Rectal smooth muscle tissue (tissue), 1 donor: ENCODE measurements around the gene PANX1.

ENCODE experiments used
- H3K27ac ChIP-seq: one replicate; pipeline ENCODE4 v1.7.0; 2013; ENCODE audit warnings: low read depth, low read length, inconsistent platforms
- H3K27me3 ChIP-seq: one replicate; pipeline ENCODE4 v1.7.0; 2013; ENCODE audit warnings: low read length; ENCODE audit not compliant: control insufficient read depth, insufficient read depth
- H3K36me3 ChIP-seq: one replicate; pipeline ENCODE4 v1.7.0; 2013; ENCODE audit warnings: low read length; ENCODE audit not compliant: control insufficient read depth, insufficient read depth
- H3K4me1 ChIP-seq: one replicate; pipeline ENCODE4 v1.7.0; 2013; ENCODE audit warnings: low read length; ENCODE audit not compliant: control insufficient read depth, insufficient read depth
- H3K4me3 ChIP-seq: one replicate; pipeline ENCODE4 v1.7.0; 2013; ENCODE audit warnings: low read length
- H3K9ac ChIP-seq: one replicate; pipeline ENCODE4 v1.7.0; 2013; ENCODE audit warnings: low read length

Gene PANX1

DNA sequence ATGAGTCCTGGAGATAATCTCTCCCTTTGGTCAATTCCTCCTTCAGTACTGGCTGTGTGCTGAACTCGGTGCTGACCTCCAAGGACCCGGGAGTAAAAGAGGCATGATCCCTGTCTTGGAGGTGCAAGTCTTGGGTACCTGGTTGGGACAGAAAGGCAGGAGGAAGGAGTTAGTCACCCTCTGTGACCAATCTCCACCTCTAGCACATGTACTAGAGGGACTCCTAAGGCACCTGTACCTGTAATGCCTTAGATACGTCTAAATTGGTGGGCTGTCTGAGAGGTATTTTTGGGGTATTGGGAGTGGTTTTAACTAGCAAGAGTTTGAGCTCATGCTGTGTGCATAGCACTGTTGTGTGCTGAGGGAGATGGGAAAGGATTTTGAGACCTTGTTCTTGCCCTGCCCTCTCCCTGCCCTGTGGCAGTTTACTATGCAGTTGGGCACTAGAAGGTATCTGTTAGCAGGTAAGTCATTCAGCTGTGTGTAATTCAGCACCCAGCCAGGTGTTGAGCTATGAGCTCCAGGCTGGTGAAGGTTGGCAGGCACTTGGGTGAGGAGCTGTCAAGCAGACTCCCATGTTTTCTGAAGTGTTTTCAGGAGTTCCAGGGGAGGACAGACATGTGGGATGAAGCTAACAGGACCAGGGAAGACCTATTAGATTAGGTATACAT, 2.5 kb downstream of the PANX1 start:
- Histone ChIP-seq H3K27ac (peak overlapping the region; percentile 11), H3K36me3 (no peaks in the 10 kb centered on the region), H3K4me1 (peaks cover 32% of the 10 kb centered on the region), H3K9ac (no peak overlapping the region), H3K27me3 (no peaks in the 10 kb centered on the region), H3K4me3 (peak overlapping the region; percentile 5)

DNA sequence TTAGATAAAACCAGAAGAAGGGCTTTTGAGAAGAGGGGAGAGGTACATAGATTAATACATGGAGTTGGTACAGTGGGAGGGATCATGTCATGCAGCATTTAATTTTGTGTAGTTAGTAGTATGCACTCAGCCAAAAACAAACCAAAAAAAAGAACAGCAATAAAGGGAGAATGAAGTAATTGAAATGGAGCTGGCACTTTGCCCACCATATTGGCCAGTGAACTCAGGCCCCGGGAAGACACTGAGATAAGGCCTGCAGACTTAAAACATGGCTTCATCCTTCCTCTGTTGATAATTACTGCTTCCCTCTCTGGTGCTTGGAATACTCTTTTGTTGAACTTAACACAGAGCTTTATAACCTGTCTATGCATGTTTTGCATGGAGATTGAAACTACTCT, 3.1 kb downstream of the PANX1 start:
- Histone ChIP-seq H3K4me3 (no peak overlapping the region), H3K27ac (peak overlapping the region; percentile 11), H3K36me3 (no peaks in the 10 kb centered on the region), H3K4me1 (peaks cover 32% of the 10 kb centered on the region), H3K27me3 (no peaks in the 10 kb centered on the region), H3K9ac (no peak overlapping the region)

DNA sequence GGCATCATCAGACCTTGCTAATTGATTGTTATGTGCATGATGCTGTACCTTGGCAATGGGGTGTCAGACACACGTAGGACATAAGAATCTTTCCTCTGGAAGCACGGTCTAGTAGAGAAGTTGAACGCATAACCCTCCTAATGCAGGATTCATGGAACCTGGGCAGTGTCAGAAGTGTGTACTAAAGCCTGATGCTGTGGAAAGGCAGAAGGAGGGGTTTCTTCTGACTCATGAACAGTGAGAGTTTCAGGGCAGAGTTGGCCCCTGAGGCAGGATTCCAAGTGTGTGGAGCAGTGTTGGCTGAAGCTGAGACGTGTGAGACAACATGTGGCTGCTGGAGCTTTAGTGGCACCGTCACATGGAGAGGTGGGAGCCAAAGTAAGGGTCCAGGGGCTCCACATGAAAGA, 3.5 kb downstream of the PANX1 start:
- H3K36me3 ChIP-seq, result no peaks in the 10 kb centered on the region
- no peak overlapping the region for H3K4me3 ChIP-seq
- no peak overlapping the region for H3K9ac ChIP-seq
- no peaks in the 10 kb centered on the region for H3K27me3 ChIP-seq
- peaks cover 32% of the 10 kb centered on the region for H3K4me1 ChIP-seq
- no peak overlapping the region for H3K27ac ChIP-seq

DNA sequence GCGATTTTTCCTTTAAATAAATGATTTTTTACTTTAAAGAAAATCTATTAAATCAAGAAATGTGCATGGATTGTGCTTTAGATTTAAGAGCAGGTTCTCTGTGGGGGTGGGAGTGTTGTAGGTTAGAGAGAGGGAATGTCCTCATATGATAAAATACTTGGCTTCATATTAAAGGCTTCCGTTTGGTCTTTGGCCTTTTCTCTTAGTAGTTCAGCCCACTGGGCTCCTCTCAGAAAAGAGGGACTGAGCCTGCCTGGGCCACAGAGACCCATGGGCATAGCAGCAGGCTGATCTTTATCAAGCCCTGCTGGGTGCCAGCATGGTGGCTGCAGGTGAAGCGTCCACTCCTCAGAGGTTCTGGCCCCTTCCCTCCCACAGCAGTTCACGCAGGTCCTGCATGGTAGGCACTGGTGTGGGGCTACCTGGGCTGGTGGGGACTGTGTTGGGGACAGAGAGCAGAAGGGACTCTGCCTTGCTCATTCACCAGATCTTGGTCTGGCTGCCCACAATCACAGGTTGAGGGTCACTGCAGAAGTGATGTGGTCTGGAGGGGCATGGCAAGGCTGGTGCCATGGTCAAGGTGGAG, 4.3 kb downstream of the PANX1 start:
- Histone ChIP-seq H3K27ac (no peak overlapping the region), H3K36me3 (no peaks in the 10 kb centered on the region), H3K4me1 (peaks cover 26% of the 10 kb centered on the region), H3K27me3 (no peaks in the 10 kb centered on the region), H3K4me3 (no peak overlapping the region), H3K9ac (no peak overlapping the region)

GRCh38 chr11:94133752-94134151, 5.1 kb downstream of the PANX1 start:
- H3K9ac ChIP-seq, result no peak overlapping the region
- no peak overlapping the region for H3K27ac ChIP-seq
- no peaks in the 10 kb centered on the region for H3K36me3 ChIP-seq
- peaks cover 23% of the 10 kb centered on the region for H3K4me1 ChIP-seq
- H3K27me3 ChIP-seq, result no peaks in the 10 kb centered on the region
- H3K4me3 ChIP-seq, result no peak overlapping the region

DNA sequence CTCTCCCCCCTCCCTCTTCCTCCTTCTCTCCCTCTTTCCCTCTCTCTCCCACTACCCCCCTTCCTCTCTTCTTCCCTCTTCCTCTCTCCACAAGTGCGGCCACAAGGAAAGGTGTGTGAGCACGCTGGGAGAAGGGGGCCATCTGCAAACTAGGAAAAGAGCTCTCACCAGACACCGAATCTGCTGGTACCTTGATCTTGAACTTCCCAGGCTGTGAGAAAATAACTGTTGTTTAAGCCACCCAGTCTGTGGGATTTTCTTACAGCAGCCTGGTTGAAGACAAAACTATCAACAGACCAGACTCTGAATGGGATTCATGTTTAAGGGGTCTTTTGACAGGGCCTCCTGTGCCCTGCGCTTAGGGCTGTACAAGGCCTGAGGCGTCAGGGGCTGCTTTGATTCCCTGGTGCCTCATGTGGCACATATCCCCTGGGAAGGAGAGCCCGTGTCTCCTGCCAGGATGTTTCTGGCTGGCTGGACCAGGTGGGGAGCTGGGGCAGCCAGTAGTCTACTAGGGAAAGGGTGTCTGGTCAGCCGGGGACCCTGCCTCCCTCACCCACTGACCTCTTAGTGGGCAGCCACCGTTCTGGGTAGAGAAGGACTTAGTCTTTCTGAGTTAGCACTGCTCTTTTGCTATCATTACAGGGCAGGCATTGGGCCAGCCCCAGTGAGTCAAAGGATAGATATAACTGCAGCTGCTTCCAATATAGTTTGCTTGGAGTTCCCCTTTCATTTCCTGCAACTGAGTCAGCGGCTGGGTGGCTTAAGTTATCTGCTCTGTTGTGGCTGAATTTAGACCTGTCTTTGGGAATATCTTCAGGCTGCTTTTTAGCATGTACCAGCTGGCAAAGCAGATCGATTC, 6.2 kb downstream of the PANX1 start:
- Histone ChIP-seq H3K4me3 (no peak overlapping the region), H3K36me3 (no peaks in the 10 kb centered on the region), H3K27me3 (no peaks in the 10 kb centered on the region), H3K27ac (peak overlapping the region; percentile 75), H3K9ac (no peak overlapping the region), H3K4me1 (peaks cover 21% of the 10 kb centered on the region)

GRCh38 chr11:94139416-94139815, 10.8 kb downstream of the PANX1 start:
- Histone ChIP-seq H3K9ac (no peak overlapping the region), H3K27ac (no peak overlapping the region), H3K27me3 (no peaks in the 10 kb centered on the region), H3K36me3 (no peaks in the 10 kb centered on the region), H3K4me1 (peaks cover 16% of the 10 kb centered on the region), H3K4me3 (no peak overlapping the region)

- H3K9ac ChIP-seq, result no peak overlapping the region
Measured at GRCh38 chr11:94140154-94140655, 11.6 kb downstream of the PANX1 start.

GRCh38 chr11:94141511-94142307, 13.1 kb downstream of the PANX1 start:
- Histone ChIP-seq H3K27me3 (no peaks in the 10 kb centered on the region), H3K4me3 (no peak overlapping the region), H3K36me3 (no peaks in the 10 kb centered on the region), H3K27ac (no peak overlapping the region), H3K9ac (no peak overlapping the region), H3K4me1 (peaks cover 3% of the 10 kb centered on the region)

More at GRCh38 chr11:94140154-94140655, 11.6 kb downstream of the PANX1 start:
- no peak overlapping the region for H3K4me3 ChIP-seq
- no peaks in the 10 kb centered on the region for H3K27me3 ChIP-seq
- no peaks in the 10 kb centered on the region for H3K36me3 ChIP-seq
- H3K27ac ChIP-seq, result no peak overlapping the region
- peaks cover 10% of the 10 kb centered on the region for H3K4me1 ChIP-seq

- Histone ChIP-seq H3K4me1 (peaks cover 3% of the 10 kb centered on the region), H3K27ac (no peak overlapping the region), H3K4me3 (no peak overlapping the region), H3K27me3 (no peaks in the 10 kb centered on the region), H3K36me3 (no peaks in the 10 kb centered on the region), H3K9ac (no peak overlapping the region)
Measured at GRCh38 chr11:94142308-94143281, 14.0 kb downstream of the PANX1 start.

GRCh38 chr11:94144216-94144615, 15.6 kb downstream of the PANX1 start:
- Histone ChIP-seq H3K36me3 (no peaks in the 10 kb centered on the region), H3K27ac (no peak overlapping the region), H3K4me3 (no peak overlapping the region), H3K27me3 (no peaks in the 10 kb centered on the region), H3K9ac (no peak overlapping the region), H3K4me1 (peaks cover 3% of the 10 kb centered on the region)
